ENCODE results near the gene VPS39. TPM values are rescaled to one million over a fixed set of nuclear protein-coding genes. Genes with fewer than 3 reads are reported as not detected.
A peak's percentile ranks its signal among the peaks of the same experiment; 100 is the strongest.

The VPS39 gene
- total RNA-seq, 2 experiments from 2014 or later, result 61.0 to 65.7 TPM

DNA sequence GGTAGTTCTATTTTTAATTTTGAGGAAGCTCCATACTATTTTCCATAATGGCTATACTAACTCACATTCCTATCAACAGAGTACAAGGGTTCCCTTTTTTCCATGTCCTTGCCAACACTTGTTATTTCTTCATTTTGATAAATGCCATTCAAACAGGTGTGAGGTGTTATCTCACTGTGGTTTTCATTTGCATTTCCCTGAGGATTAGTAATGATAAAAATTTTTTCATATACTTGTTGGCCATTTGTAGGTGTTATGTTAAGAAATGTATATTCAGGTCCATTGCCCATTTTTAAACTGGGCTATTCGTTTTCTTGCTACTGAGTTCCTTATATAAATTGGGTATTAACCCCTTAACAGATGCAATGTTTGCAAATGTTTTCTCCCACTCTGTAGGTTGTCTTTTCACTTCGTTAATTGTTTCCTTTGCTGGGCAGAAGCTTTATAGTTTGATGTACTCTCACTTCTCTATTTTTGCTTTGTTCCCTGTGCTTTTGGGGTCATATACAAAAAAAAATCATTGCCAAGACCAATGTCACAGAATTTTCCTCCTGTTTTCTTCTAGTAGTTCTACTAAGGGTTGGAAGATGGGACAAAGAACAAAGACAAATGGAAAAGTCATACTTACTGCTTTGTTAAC, 11.0 kb upstream of the VPS39 start:
- DNase-seq (no peak), ATAC-seq (no peak)
- Mint-ChIP-seq H3K27ac (no peak overlapping the region), H3K4me3 (no peak overlapping the region), H3K4me1 (ENCODE audit: low read depth) (no peaks in the 10 kb centered on the region), H3K36me3 (ENCODE audit: low read depth) (peaks cover 40% of the 10 kb centered on the region), H3K9me3 (ENCODE audit: insufficient read depth) (no peaks in the 10 kb centered on the region), H3K27me3 (ENCODE audit: low read depth) (no peaks in the 10 kb centered on the region)
- ChIA-PET POLR2A (no interaction called here), CTCF (no interaction called here)

DNA sequence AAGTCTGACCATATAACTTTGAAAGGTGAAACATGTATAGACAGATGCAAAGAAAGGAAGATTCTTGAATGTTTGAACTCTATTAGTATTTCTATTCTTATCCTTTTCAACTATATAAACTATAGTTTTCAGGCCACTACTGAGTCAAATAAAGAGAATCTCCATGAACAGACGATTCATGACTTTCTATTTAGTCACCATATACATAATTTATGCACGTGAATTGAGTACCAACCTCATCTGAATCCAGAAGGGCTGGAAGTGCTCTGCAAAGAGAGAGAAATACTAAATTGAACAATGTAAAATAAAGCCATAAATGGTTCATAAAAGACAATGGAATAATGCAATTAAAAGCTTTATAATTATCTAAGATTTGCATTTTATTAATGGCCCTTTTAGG, 9.5 kb upstream of the VPS39 start:
- DNase-seq, result no peak
- Mint-ChIP-seq H3K27me3 (ENCODE audit: low read depth) (no peaks in the 10 kb centered on the region), H3K4me1 (ENCODE audit: low read depth) (no peaks in the 10 kb centered on the region), H3K4me3 (no peak overlapping the region), H3K9me3 (ENCODE audit: insufficient read depth) (no peaks in the 10 kb centered on the region), H3K27ac (no peak overlapping the region), H3K36me3 (ENCODE audit: low read depth) (peaks cover 39% of the 10 kb centered on the region)
- POLR2A ChIA-PET, result no interaction called here
- no peak for ATAC-seq
- CTCF ChIA-PET, result no interaction called here

DNA sequence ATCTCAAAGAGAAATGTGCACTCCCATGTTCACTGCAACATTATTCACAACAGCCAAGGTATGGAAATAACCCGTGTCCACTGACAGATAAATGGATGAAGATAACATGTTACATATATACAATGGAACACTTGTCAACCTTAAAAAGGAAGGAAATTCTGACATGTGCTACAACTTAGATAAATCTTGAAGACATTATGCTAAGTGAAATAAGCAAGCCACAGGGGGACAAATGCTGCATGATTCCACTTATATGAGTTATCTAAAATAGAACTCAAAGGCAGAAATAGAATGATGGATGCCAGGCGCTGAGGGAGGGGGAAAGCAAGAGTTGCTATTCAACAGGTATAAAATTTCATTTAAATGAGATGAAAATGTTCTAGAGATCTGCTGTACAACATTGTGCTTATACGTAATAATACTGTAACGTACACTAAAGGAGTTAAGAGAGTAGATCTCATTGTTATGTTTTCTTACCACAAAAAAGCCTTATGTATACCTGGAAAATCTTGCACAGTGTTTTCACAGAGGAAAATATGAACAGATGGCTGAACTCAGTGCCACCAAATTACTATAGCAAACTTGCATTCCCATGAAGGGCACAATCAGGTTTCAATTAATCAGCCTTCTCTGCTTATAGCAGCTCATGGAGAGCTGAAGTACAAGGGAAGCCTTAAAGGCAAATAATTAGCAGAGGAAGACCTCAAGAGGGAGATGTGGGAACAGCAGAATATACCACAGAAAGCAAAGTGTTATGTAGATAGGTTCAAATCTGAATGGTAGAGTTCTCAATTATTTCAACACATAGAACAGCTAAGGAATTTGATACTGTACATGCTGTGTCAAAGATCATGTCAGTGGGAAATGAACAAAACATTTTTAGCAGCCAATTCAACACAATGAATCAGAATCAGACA, 8.1 kb upstream of the VPS39 start:
- no peaks in the 10 kb centered on the region for H3K9me3 Mint-ChIP-seq (ENCODE audit: insufficient read depth)
- H3K4me1 Mint-ChIP-seq (ENCODE audit: low read depth), result no peaks in the 10 kb centered on the region
- H3K27ac Mint-ChIP-seq, result no peak overlapping the region
- ChIA-PET POLR2A (no interaction called here), CTCF (no interaction called here)
- peaks cover 46% of the 10 kb centered on the region for H3K36me3 Mint-ChIP-seq (ENCODE audit: low read depth)
- DNase-seq (no peak), ATAC-seq (no peak)
- H3K27me3 Mint-ChIP-seq (ENCODE audit: low read depth), result no peaks in the 10 kb centered on the region
- H3K4me3 Mint-ChIP-seq, result no peak overlapping the region

DNA sequence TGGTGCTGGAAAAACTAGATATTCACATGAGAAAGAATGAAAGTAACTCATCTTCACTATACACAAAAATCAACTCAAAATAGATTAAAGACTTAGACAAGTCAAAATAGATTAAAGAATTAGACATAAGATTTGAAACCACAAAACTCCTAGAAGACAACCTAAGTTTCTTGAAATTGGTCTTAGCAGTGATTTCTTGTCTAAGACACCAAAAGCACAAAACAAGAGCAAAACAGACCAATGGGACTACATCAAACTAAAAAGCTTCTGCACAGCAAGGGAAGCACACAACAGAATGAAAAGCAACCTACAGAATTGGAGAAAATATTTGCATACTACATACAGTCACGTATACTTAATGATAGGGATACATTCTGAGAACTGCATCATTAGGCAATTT, 6.5 kb upstream of the VPS39 start:
- Mint-ChIP-seq H3K4me1 (ENCODE audit: low read depth) (no peaks in the 10 kb centered on the region), H3K9me3 (ENCODE audit: insufficient read depth) (no peaks in the 10 kb centered on the region), H3K27me3 (ENCODE audit: low read depth) (no peaks in the 10 kb centered on the region), H3K36me3 (ENCODE audit: low read depth) (peaks cover 52% of the 10 kb centered on the region), H3K4me3 (no peak overlapping the region), H3K27ac (no peak overlapping the region)
- ATAC-seq, result no peak
- ChIA-PET POLR2A (no interaction called here), CTCF (no interaction called here)
- no peak for DNase-seq

DNA sequence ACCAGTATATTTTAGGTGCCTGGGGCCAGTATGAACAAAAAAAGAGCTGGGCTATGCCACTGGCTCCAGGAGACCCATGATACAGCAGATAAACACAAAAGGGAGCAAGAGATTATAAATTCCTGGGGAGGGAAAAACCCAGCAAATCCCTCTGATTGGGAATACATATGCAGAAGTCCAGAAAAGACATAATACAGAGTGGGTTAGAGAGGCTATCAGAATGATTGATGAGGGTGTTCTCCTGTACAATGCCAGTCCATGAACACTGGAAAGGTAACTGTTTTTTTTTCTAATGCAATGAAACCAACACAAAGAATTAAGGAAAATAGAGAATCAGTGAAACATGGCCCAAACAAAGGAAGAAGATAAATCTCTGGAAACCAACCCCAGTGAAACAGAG, 5.4 kb upstream of the VPS39 start:
- ChIA-PET POLR2A (interaction anchor here (0.7 kb wide), 1 partner anchor 12 kb away, joined by 3 read pairs; no protein-coding TSS in a partner anchor), CTCF (no interaction called here)
- no peaks in the 10 kb centered on the region for H3K27me3 Mint-ChIP-seq (ENCODE audit: low read depth)
- DNase-seq, result no peak
- no peak overlapping the region for H3K27ac Mint-ChIP-seq
- no peak overlapping the region for H3K4me3 Mint-ChIP-seq
- H3K9me3 Mint-ChIP-seq (ENCODE audit: insufficient read depth), result no peaks in the 10 kb centered on the region
- H3K36me3 Mint-ChIP-seq (ENCODE audit: low read depth), result peaks cover 45% of the 10 kb centered on the region
- no peak for ATAC-seq
- H3K4me1 Mint-ChIP-seq (ENCODE audit: low read depth), result peaks cover under 1% of the 10 kb centered on the region

DNA sequence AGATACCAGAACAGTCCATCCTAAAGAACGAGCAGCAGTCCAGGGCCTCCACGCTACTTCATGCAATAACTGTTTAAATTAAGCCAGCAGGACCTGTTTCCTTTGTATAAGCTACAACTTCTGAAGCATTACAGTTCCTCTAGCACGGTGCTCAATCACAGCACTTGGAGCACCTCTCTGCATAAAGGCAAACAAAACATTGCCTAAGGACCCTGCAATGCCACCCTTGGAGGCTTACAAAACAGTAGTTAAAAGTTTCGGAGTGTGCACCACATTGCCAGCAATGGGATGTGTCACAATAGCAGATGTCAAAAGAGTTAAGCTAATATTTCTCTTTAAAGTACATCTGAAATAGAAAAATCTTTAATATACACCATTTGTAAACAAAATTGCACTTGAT, 2.6 kb upstream of the VPS39 start:
- ChIA-PET POLR2A (no interaction called here), CTCF (no interaction called here)
- H3K27me3 Mint-ChIP-seq (ENCODE audit: low read depth), result no peaks in the 10 kb centered on the region
- ATAC-seq, result no peak
- H3K9me3 Mint-ChIP-seq (ENCODE audit: insufficient read depth), result no peaks in the 10 kb centered on the region
- H3K36me3 Mint-ChIP-seq (ENCODE audit: low read depth), result peaks cover 37% of the 10 kb centered on the region
- no peak overlapping the region for H3K27ac Mint-ChIP-seq
- no peak for DNase-seq
- peaks cover 20% of the 10 kb centered on the region for H3K4me1 Mint-ChIP-seq (ENCODE audit: low read depth)
- H3K4me3 Mint-ChIP-seq, result no peak overlapping the region

DNA sequence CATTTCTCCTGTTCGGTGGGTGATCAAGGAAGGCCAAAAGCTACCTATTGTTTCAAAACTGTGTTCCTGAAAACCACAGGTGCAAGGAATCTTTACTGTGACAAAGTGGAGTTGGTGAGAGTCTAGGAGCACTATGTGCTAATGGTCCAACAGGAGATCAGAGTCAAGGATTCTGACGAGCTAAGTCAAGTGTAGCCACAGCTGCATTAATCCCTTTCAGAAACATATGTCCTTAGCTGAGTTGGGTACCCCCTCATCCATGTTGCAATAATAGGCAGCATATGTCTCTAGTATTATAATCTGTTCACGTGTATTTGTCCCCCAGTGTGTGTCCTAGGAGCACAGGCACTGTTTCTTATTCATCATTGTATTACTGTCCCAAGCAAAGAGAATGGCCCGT, 1.7 kb downstream of the VPS39 start:
- H3K36me3 Mint-ChIP-seq (ENCODE audit: low read depth), result peaks cover 27% of the 10 kb centered on the region

DNA sequence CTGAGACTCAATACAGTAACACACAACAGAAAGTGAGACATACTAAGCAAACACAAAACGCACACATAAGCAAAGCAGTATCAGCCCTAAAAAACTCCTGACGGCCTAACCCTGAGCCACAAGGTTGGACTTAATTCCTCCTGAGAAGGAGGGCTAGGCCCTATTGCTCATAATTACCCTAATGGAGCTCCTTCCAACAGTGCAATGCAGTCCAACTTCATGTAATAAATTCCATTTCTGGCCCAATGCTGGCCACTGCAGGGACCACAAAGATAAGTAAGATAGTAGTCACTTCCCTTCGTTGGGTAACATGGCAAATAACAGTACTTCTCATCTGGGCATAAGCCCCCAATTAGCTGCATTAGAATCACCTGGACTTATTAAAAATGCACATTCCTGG, 4.2 kb downstream of the VPS39 start:
- Mint-ChIP-seq H3K27me3 (ENCODE audit: low read depth) (no peaks in the 10 kb centered on the region), H3K9me3 (ENCODE audit: insufficient read depth) (no peaks in the 10 kb centered on the region), H3K27ac (no peak overlapping the region), H3K4me1 (ENCODE audit: low read depth) (peaks cover 30% of the 10 kb centered on the region), H3K36me3 (ENCODE audit: low read depth) (peaks cover 20% of the 10 kb centered on the region), H3K4me3 (no peak overlapping the region)
- CTCF ChIA-PET, result no interaction called here
- DNase-seq (no peak), ATAC-seq (no peak)
- POLR2A ChIA-PET, result no interaction called here

More for the DNA sequence above, 1.7 kb downstream of the VPS39 start:
- ChIA-PET CTCF (interaction anchor here (1.9 kb wide), 1 partner anchor 178 kb away, joined by 5 read pairs; no protein-coding TSS in a partner anchor), POLR2A (no interaction called here)
- Mint-ChIP-seq H3K9me3 (ENCODE audit: insufficient read depth) (no peaks in the 10 kb centered on the region), H3K4me1 (ENCODE audit: low read depth) (peaks cover 27% of the 10 kb centered on the region), H3K4me3 (peak overlapping the region; percentile 96), H3K27ac (no peak overlapping the region), H3K27me3 (ENCODE audit: low read depth) (no peaks in the 10 kb centered on the region)
- ATAC-seq (no peak), DNase-seq (no peak)

DNA sequence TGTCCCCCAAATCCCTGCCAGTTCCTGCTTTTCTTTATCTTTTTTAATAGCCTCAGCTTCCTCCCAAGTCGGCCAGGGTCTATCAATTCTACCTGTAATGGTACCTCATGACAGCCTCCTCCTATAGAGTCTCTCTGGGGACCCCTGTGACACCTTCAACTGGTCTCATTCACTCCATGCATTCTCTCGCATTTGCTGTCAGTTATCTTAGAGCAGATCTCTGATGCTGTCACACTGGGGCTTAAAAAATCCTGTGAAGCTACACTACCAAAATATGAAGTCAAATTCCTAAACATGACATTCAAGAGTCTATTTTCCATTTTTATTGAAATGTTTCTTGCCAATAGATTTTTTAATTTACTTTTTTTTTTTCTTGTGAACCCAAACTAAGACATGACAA, 5.5 kb downstream of the VPS39 start:
- Mint-ChIP-seq H3K9me3 (ENCODE audit: insufficient read depth) (no peaks in the 10 kb centered on the region), H3K4me3 (no peak overlapping the region), H3K27me3 (ENCODE audit: low read depth) (no peaks in the 10 kb centered on the region), H3K4me1 (ENCODE audit: low read depth) (peaks cover 25% of the 10 kb centered on the region), H3K27ac (no peak overlapping the region), H3K36me3 (ENCODE audit: low read depth) (peaks cover 23% of the 10 kb centered on the region)
- CTCF ChIA-PET, result no interaction called here
- ATAC-seq (no peak), DNase-seq (no peak)
- POLR2A ChIA-PET, result no interaction called here

DNA sequence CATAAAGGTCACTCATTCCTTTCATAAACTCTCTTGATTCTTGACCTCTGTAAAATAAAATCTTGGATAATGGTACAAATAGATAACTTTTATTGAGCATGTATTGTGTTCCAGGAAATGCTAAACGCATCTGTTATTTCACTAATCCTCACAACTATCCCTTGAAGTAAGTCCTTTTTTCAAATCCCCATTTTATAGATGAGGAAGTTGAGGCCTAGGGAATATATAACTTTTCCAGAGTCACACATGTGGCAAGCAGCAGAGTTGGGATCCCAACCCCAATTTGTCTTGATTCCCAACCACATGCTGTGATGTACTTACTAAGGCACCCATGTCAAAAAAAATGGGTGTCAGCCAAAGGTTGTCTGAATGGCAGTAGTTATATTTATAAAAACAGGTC, 6.3 kb downstream of the VPS39 start:
- DNase-seq, result no peak
- Mint-ChIP-seq H3K27me3 (ENCODE audit: low read depth) (no peaks in the 10 kb centered on the region), H3K27ac (no peak overlapping the region), H3K4me3 (no peak overlapping the region), H3K4me1 (ENCODE audit: low read depth) (peaks cover 18% of the 10 kb centered on the region), H3K9me3 (ENCODE audit: insufficient read depth) (no peaks in the 10 kb centered on the region), H3K36me3 (ENCODE audit: low read depth) (peaks cover 27% of the 10 kb centered on the region)
- ATAC-seq, result no peak
- ChIA-PET CTCF (no interaction called here), POLR2A (no interaction called here)

DNA sequence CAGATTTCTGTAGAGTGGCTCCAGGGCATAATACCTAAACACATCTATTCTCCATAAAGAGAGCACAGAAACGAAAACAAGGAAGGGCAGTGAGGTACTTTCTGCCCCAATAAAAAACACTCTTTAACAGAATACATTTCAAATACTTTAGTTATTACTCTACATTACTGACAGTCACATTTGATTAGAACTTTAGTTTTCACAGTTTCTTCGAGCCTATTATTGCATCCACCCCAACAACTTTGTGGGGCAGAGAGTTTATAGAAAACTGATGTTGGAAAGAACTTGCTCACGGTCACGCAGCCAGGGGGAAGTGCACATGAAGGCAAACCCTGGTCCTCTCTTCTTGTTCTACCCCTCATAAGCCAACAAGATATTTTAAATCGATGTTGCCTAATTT, 9.0 kb downstream of the VPS39 start:
- ChIA-PET CTCF (no interaction called here), POLR2A (interaction anchor here (1.2 kb wide), 1 partner anchor 8 kb away, joined by 6 read pairs; no protein-coding TSS in a partner anchor)
- H3K9me3 Mint-ChIP-seq (ENCODE audit: insufficient read depth), result no peaks in the 10 kb centered on the region
- ATAC-seq (no peak), DNase-seq (no peak)
- H3K27me3 Mint-ChIP-seq (ENCODE audit: low read depth), result no peaks in the 10 kb centered on the region
- H3K36me3 Mint-ChIP-seq (ENCODE audit: low read depth), result peaks cover 46% of the 10 kb centered on the region
- H3K4me3 Mint-ChIP-seq, result no peak overlapping the region
- peaks cover 3% of the 10 kb centered on the region for H3K4me1 Mint-ChIP-seq (ENCODE audit: low read depth)
- H3K27ac Mint-ChIP-seq, result no peak overlapping the region

DNA sequence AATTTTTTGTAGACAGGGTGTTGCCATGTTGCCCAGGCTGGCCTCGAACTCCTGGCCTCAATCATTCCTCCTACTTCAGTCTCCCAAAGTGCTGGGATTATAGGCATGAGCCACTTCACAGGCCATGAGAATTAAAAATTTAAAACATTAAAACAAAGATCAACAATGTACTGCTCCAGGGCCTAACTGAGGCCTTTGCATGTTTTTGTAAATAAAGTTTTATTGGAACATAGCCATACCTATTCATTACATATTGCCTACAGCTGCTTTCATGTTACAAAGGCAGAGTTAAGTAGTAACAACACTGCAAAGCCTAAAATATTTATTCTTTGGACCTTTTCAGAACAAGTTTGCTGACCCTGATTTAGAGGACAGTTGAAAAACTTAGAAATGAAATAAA, 9.6 kb downstream of the VPS39 start:
- Mint-ChIP-seq H3K4me3 (no peak overlapping the region), H3K27me3 (ENCODE audit: low read depth) (no peaks in the 10 kb centered on the region), H3K27ac (no peak overlapping the region), H3K36me3 (ENCODE audit: low read depth) (peaks cover 46% of the 10 kb centered on the region), H3K9me3 (ENCODE audit: insufficient read depth) (no peaks in the 10 kb centered on the region), H3K4me1 (ENCODE audit: low read depth) (peaks cover 6% of the 10 kb centered on the region)
- no peak for ATAC-seq
- ChIA-PET POLR2A (interaction anchor here (1.2 kb wide), 1 partner anchor 9 kb away, joined by 6 read pairs; no protein-coding TSS in a partner anchor), CTCF (no interaction called here)
- DNase-seq, result no peak

Measured in activated CD8-positive, alpha-beta T cell treated with anti-CD3 and anti-CD28 coated beads, Interleukin-2, amount 10 ng/mL, durations not matched to agents 7 days and 5 days (primary cell).